GM12864 (cell line): ENCODE measurements around the gene EHF.

Experiments used
- DNase-seq: peaks from one replicate; pipeline ENCODE4 v3.0.0-alpha.2; 2011; ENCODE audit warnings: low read depth
- H3K4me3 ChIP-seq: 2 replicates; pipeline ENCODE4 v1.5.1; 2011; ENCODE audit warnings: mild to moderate bottlenecking, low read depth, low read length, control low read depth
- TF ChIP-seq, protein P1 (sequence below): IDR thresholded peaks from 2 replicates; pipeline ENCODE4 v1.5.1; 2011; ENCODE audit warnings: low read depth, mild to moderate bottlenecking, moderate library complexity, low read length, control low read depth, inconsistent platforms; ENCODE audit errors: missing control alignments

The EHF gene

DNA sequence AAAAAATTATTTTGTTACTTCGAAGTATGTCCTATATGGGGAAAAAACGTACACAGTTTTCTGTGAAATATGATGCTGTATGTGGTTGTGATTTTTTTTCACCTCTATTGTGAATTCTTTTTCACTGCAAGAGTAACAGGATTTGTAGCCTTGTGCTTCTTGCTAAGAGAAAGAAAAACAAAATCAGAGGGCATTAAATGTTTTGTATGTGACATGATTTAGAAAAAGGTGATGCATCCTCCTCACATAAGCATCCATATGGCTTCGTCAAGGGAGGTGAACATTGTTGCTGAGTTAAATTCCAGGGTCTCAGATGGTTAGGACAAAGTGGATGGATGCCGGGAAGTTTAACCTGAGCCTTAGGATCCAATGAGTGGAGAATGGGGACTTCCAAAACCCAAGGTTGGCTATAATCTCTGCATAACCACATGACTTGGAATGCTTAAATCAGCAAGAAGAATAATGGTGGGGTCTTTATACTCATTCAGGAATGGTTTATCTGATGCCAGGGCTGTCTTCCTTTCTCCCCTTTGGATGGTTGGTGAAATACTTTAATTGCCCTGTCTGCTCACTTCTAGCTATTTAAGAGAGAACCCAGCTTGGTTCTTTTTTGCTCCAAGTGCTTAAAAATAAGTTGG lies 38.3 kb downstream of the EHF start:
- TF ChIP-seq, protein P1, sequence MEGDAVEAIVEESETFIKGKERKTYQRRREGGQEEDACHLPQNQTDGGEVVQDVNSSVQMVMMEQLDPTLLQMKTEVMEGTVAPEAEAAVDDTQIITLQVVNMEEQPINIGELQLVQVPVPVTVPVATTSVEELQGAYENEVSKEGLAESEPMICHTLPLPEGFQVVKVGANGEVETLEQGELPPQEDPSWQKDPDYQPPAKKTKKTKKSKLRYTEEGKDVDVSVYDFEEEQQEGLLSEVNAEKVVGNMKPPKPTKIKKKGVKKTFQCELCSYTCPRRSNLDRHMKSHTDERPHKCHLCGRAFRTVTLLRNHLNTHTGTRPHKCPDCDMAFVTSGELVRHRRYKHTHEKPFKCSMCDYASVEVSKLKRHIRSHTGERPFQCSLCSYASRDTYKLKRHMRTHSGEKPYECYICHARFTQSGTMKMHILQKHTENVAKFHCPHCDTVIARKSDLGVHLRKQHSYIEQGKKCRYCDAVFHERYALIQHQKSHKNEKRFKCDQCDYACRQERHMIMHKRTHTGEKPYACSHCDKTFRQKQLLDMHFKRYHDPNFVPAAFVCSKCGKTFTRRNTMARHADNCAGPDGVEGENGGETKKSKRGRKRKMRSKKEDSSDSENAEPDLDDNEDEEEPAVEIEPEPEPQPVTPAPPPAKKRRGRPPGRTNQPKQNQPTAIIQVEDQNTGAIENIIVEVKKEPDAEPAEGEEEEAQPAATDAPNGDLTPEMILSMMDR, result no peak
- no peak overlapping the region for H3K4me3 ChIP-seq

DNA sequence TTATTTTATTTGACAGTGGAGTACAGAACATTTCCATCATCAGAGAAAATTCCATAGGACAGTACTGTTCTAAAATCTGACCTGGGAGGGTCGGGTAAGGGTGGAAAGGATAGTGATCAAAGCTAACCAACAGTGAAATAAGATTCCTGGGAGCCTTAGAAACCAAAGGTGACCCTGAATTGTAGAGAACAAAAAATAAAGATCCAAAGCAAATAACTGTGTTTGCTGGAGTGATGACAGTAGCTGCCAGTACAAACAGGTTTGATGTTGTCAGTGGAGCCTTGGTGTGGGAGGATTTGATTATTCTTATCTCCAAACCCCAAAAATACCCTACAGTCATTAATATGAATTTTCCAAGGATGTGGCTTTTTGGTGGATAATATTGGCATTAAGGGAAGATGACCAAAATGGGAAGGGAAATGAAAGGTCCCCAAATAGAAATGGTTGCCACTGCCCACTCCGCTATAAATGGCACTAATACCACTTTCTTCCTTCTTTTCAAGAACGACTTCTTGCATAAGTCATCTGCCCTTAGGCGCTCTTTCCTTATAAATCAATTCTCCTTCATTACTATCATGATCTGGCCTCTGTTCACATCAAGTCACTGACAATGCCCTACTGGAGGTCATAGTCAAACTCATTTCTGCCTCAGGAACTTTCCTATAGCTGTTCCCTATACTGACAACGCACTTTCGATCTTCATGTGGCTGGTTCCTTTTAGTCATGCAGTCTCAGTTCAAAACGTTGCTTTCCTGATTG lies 44.4 kb downstream of the EHF start:
- H3K4me3 ChIP-seq, result no peak overlapping the region
- TF ChIP-seq, protein P1, result no peak
- DNase-seq, result no peak

More for the DNA sequence above, 38.3 kb downstream of the EHF start:
- no peak for DNase-seq

DNA sequence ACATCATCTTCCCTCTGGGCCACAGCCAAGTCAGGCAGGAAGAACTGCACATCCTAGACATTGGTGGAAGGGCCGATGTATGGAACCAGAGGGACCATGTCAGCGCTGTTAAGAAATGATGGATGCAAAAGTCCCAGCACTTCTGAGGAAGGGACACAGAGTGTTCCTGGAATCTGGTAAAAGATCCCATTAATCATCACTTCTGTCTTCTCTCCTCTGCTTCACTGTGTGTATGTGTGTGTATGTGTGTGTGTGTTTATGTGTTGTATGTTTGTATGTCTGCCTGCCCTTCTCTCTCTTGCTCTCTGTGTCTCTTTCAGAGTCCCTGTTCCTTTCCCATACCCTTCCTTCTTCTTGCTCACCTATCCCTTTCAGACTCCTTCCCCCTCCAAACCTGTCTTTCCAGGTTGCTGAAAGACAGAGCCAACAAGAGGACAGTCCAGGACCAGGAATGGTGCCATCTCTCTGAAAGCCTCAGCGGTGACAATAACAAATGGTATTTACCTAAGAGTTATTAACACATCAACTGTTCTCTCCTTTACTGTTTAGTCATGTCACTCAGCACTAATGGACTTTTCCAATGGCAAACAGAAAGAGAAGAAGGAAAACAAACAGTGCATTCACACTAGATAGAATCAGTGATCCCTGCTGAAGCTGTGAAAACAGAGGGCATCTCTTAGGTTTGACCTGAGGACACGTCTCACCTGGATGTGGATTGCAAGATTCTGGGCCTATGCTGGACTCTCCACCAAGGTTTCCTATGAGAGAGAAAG lies 47.1 kb downstream of the EHF start:
- no peak for DNase-seq
- TF ChIP-seq, protein P1, result no peak
- H3K4me3 ChIP-seq, result no peak overlapping the region

DNA sequence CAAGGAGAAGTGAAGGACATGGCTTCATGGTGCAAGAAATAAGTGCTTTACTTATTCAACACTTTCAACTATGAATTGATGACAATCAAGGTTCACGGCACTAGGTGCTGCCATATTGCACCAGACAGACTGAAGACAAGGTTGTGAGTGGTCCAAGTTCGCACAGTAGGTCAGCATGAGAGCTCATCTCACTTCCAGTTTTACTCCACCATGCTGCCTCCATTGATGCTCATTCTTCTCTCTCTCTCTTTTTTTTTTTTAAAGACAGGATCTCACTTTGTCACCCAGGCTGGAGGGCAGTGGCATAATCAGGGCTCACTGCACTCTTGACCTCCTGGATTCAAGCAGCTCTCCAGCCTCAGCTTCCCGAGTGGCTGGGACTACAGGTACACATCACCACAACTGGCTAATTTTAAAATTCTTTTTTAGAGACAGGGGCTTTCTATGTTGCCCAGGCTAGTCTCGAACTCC lies 47.7 kb downstream of the EHF start:
- TF ChIP-seq, protein P1, result no peak
- DNase-seq, result no peak
- H3K4me3 ChIP-seq, result no peak overlapping the region

DNA sequence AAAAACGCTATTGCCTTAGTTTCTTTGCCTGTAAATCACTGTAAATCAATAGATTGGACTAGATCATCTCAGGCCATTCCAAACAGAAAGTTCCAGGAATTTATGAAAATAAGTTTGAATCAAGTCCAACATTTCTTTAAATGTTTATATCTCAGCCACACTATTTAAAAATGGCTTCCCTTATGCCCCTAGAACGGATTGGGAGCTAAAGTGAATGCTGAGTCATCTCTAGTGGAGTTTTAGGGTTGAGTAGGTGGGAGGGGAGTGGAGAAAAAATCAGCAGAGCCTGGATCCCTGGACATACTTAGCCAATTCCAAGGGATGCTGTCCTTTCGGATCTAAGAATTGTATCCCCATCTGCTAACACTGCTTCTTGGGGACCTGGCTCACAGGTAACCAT lies 48.6 kb downstream of the EHF start:
- TF ChIP-seq, protein P1, result no peak
- no peak overlapping the region for H3K4me3 ChIP-seq
- DNase-seq, result no peak

DNA sequence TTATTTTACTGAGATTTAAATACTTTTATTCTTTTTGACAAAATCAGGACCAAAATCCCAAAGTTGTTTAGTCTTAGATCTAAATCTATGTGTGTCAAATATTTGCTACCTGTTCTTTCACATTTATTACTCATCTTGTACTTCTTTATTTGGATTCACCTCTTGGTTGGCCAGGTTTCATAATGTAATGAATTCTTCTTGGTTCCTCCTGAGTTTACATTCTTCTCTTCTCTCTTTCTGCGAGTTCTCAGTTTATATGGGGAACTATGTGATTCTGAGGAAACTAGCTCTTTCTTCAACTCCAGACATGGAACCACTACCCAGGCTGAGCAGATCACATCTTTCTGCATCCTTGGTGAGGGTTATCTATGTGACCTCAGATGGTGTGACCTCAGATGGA lies 50.2 kb downstream of the EHF start:
- TF ChIP-seq, protein P1, result no peak

More for the DNA sequence above, 50.2 kb downstream of the EHF start:
- no peak for DNase-seq
- H3K4me3 ChIP-seq, result no peak overlapping the region
